GM18502 (cell line): ENCODE measurements around the gene RNF213.
"Not testable (repeated sequence)": the region's sequence is repeated elsewhere in the genome, so short reads cannot be mapped to it uniquely, and the experiment has no call there.

ENCODE experiments used
- ATAC-seq: cut with Tn5 transposase; IDR thresholded peaks from one replicate; pipeline ENCODE4 v1.9.1; 2021; ENCODE audit warnings: mild to moderate bottlenecking; ENCODE audit not compliant: unreplicated experiment, poor library complexity

The RNF213 gene

DNA sequence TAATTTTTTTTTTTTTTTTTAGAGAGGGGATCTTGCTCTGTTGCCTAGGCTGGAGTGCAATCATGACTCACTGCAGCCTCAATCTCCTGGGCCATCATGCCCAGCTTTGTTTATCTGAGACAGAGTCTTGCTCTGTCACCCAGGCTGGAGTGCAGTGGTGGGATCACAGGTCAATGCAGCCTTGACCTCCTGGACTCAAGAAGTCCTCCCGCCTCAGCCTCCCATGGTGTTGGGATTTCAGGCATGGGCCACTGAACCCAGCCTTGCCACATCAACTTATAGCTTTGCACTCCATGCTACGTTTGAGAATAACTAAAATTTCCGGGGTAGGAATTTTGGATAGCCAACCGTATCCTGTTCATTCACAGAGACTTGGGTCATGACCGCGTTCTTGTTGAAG, 30.6 kb downstream of the RNF213 start:
- no peak for ATAC-seq

DNA sequence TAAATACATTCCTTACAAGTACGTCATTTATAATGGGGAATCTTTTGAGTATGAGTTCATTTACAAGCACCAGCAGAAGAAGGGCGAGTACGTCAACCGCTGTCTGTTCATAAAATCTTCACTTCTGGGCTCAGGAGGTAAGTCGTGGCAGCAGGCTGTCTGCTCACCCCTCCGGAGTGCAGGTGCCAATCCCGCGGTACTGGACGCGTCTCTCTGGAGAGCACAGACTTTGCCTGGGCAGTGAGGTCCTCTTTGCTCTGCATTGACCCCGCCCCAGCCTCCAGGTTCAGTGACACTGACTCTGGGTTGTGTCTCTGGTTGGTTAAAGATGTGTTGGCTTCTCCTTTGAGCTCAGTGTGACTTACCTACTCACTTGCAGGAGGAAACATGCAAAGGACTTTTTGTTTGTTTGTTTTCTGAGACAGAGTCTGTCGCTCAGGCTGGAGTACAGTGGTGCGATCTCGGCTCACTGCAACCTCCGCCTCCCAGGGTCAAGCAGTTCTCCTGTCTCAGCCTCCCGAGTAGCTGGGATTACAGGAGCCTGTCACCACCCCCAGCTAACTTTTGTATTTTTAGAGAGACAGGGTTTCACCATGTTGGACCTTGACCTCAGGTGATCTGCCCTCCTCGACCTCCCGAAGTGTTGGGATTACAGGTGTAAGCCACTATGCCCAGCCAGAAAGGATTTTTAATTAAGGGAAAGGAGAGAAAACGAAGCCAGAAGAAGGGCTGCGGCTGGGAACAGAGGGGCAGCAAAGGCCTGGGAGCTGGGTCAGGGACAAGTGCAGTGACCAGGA, 31.2 kb downstream of the RNF213 start:
- no peak for ATAC-seq

DNA sequence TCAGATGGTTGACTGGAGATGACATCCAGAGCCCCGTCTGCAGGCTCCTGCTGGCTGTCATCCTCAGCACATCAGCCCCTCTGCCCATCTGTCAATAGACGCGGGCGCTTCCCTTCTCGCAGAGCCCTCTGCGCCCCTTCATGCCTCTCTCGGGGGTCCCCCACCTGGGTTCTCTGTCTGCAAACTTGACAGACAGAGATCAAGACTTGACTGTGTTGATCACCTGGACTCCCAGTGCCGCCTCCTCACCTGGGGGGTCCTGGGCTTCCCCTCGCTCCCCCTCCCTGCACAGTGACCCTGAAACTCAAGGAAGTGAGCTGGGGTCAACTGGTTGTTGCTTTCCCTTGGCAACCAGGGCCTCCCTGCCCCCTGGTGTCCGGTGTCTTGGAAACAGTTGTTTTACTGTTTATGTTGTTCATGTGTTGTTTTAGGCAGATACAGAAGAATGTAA, 31.9 kb downstream of the RNF213 start:
- ATAC-seq, result no peak

DNA sequence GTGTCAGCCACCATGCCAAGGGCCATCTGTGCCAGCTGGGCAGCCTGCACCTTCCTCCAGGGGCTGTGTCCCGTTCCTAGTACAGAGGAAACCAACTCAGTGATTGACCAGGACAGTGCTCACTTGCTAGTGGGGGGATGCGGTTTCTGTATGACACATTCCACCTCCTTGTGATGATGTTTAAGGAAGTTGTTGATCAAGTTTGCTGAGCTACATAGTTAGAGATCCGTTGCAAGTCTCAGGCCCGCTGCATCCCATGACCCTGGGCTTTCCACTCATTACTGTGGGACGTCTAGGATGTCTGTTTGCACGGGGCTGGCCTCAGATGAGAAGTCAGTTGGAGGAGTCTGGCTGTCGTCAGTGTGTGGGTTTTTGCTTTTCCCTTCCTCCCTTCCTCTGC, 33.6 kb downstream of the RNF213 start:
- ATAC-seq, result no peak

DNA sequence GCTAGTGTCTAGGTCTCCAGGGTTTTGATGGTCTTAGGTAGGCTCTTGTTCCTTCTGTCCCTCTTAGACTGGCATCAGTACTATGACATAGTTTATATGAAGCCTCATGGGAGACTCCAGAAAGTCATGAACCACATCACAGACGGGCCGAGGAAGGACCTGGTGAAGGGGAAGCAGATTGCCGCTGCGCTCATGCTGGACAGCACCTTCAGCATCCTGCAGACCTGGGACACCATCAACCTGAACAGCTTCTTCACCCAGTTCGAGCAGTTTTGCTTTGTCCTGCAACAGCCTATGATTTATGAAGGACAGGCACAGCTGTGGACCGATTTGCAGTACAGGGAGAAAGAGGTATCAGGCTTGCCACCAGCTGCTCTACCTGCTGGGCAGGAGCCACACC, 34.0 kb downstream of the RNF213 start:
- ATAC-seq, result no peak

DNA sequence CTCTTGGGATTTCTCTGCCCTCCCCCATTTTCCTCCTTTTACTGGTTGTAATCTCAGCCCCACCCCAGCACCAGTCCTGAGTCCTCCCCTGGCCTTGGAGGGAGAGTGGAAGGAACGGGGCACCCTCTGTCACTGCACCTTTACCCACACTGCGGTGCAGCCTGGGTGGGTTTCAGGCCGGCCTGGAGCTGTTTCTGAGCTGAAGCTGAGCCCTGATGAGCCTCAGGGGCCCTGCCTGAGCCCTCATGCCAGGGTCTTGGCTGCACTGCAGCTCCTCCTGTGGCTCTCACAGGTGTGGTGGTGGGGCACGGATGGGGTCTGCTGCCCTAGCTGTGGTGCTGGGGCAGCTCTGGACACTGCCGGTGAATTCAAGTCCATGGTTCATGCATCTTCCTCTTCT, 34.5 kb downstream of the RNF213 start:
- no peak for ATAC-seq

DNA sequence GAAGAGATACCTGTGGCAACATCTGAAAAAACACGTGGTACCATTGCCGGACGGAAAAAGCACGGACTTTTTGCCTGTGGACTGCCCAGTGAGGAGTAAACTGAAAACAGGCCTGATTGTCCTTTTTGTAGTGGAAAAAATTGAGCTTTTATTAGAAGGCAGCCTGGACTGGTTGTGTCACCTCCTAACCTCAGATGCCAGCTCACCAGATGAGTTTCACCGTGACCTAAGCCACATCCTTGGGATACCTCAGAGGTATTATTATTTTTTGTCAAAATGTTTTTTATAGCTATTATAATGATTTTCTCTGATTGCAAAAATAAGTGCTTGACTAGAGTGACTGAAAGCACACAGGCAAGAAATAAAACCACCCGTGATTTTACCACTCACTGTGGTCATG, 34.9 kb downstream of the RNF213 start:
- no peak for ATAC-seq

DNA sequence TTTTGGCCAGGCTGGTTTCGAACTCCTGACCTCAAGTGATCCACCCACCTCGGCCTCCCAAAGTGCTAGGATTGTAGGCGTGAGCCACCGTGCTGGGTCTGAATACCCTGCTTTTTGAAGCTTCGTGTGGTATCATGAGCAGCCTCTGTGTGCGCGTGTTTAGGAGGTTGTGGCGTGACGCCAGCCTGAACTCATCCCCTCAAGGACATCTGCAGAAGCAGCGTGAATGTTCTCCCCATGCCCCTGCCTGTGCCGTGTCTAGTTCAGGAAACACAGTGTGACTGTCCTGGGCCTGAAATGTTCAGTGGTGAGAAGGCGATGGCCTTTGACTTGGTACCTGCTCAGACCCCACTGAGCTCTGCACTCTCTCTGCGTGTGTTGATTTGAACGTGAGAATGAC, 35.6 kb downstream of the RNF213 start:
- ATAC-seq, result no peak

DNA sequence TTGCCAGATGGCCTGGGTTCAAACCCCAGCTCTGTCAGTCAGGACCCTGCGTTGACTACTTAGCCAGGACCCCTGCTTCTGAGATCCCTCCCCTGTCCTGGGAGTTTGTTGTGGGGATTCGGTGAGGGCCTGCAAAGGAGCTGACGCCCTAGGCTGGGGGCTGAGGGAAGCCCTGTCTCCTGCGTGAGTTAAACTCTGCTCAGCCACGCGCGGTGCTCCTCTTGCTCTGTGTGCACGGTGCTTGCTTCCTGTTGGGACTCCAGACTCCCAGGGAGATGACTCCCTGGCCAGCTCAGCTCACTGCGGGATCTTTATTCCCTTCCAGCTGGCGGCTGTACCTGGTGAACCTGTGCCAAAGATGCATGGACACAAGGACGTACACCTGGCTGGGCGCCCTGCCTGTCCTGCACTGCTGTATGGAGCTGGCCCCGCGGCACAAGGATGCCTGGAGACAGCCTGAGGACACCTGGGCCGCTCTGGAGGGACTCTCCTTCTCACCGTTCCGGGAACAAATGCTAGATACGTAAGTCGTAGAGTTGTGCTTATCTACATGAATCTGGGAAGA, 37.4 kb downstream of the RNF213 start:
- ATAC-seq, result no peak

DNA sequence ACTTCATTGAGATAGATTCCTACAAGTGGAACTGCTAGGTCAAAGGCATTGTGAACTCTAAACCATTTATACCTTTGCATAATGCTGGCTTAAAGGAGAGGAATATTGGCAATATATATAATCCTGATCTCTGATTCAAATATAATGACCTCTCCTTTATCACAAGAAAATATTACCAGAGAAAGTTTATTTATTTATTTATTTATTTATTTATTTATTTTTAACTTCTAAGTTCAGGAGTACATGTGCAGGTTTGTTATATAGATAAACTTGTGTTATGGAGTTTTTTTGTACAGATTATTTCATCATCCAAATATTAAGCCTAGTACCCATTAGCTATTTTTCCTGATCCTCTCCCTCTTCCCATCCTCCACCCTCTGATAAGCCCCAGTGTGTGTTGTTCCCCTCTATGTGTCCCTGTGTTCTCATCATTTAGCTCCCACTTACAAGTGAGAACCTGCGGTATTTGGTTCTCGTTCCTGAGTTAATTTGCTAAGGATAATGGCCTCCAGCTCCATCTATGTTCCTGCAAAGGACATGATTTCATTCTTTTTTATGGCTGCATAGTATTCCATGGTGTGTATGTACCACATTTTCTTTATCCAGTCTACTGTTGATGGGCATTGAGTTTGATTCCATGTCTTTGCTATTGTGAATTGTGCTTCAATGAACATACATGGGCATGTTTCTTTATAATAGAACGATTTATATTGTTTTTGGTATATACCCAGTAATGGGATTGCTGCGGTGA, 38.9 kb downstream of the RNF213 start:
- ATAC-seq, result not testable (repeated sequence)

DNA sequence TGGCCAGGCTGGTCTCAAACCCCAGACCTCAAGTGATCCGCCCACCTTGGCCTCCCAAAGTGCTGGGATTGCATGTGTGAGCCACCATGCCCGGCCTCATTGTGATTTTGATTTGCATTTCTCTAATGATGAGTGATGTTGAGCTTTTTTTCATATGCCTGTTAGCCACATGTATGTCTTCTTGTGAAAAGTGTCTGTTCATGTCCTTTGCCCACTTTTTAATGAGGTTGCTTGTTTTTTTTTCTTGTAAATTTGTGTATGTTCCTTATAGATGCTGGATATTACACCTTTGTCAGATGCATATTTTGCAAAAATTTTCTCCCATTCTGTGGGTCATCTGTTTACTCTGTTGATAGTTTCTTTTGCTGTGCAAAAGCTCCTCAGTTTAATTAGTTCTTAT, 40.1 kb downstream of the RNF213 start:
- not testable (repeated sequence) for ATAC-seq

DNA sequence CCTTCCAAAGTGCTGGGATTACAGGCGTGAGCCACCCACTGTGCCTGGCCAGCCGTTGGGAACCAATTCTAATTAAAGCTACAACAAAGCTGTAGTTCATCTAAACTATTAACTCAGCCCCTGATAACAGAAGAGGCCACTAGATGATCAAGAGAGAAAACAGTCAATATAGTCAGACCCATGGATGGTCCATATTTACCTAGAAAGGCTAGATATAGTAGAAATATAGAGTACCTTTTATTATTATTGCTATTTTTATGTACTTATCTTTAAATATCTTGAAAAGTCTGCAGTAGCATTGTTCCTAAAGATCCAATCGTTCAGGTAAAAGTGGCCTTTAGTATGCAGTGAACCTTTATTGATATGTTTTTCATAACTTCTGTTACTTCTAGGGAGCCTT, 43.2 kb downstream of the RNF213 start:
- ATAC-seq, result no peak

DNA sequence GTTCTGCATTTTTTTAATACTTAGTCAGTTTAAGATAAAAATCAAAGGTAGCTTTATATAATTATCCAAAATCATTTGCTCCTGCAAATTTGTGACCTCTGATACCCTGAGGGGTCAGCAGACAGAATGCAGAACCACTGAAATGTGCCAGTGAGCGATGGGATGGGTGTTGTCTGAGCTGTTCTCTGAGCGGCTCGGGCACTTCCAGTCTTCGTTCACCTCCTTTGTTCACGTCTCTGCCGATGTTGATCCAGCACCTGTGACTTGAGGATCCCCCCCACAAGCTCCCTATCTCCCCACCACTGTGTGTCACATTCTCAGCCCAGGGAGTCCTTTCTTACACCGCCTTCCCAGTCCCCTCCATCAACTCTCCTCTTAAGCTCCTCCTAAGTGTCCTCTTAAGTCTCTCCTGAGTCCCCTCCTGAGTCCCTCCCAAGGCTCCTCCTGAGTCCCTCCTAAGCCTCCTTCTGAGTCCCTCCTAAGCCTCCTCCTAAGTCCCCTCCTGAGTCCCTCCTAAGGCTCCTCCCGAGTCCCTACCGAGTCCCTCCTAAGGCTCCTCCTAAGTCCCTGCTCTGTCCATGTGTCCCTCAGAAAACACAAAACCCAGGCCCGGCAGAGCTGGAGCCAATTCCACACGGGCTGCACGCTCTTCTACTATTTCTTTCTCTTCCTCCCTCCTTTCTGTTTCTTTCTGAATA, 47.5 kb downstream of the RNF213 start:
- ATAC-seq, result no peak

DNA sequence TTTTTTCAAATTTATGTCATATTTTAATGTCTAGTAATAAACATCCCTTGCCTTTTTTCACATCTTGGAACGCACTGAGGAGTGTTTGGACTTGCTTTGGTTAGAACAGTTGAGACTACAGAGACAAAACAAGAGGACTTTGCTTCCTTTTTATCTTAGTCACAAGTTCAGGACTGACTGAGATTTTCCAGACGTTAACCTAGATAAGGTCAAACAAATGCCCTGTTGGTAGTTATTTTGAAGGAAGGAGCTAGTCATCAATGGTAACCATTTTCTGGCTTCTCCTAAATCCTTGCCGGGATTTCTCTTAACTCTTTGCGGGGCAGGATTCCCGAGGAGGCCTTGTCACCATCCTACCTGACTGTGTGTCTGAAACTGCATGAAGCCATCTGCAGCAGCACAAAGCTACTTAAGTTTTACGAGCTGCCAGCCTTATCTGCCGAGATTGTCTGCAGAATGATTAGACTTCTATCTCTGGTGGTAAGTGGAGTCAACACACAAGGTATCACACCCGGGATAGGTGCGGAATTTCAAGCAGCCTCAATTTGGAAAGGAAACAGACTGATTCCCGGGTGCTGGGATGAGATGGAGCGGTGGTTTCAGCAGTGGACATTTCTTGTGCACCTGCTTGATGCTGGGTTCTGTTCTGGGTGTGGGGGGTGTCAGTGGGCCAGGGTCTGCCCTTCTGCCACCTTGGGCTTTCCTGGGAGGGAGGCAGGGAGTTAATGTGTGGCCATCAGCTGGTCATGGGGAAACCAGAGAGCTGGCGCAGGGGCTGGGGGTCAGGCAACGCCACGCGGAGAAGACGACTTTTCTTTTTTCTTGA, 48.3 kb downstream of the RNF213 start:
- no peak for ATAC-seq

DNA sequence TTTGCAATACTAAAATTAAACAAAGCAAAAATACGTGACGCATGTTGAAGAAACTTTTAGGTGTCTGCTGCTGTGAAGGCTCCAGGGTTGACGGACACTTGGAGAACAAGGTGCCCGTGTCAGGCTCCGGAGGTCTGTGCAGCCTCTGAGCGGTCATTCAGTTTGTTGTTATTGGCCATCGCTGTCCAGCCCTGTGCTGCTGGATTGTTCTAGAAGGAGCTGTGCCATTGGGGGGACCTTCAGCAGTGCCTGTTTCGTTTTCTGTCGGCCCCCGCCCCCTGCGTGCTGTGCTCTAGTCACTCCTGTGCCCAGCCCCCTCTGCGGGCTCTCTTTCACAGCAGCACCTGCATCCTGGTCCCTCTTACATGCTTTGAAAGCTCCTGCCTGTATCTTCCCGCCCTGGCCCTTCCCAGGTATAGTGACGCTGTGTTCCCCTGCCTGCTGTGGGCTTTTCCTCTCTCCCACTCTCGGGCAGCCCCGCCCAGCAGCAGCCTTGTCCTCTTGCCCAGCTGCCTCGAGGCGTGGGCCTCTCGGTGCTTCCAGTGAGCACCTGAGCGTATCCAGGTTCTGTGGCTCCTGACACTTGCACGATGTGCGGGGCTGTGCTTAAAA, 50.7 kb downstream of the RNF213 start:
- ATAC-seq, result no peak

DNA sequence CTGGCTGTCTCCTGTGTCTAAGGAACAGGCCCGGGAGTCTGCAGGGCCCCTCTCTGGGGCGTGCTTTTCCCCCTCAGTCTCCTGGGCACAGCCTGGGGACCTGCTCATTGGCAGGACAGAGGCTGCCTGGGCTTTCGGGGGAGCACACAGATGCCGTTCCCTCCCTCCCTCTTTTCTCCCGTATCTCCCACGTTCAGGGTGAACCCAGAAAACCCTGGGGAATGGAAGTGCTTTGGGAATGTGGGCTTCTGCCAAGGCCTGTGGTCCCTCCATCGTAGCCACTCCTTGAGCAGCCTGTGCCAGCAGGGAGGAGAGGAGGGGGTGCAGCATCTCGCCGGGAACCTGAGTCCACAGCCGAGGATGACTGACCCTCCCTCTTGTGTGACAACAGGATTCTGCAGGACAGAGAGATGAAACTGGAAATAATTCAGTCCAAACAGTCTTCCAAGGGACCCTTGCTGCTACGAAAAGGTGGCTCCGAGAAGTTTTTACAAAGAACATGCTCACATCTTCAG, 52.0 kb downstream of the RNF213 start:
- ATAC-seq, result no peak

DNA sequence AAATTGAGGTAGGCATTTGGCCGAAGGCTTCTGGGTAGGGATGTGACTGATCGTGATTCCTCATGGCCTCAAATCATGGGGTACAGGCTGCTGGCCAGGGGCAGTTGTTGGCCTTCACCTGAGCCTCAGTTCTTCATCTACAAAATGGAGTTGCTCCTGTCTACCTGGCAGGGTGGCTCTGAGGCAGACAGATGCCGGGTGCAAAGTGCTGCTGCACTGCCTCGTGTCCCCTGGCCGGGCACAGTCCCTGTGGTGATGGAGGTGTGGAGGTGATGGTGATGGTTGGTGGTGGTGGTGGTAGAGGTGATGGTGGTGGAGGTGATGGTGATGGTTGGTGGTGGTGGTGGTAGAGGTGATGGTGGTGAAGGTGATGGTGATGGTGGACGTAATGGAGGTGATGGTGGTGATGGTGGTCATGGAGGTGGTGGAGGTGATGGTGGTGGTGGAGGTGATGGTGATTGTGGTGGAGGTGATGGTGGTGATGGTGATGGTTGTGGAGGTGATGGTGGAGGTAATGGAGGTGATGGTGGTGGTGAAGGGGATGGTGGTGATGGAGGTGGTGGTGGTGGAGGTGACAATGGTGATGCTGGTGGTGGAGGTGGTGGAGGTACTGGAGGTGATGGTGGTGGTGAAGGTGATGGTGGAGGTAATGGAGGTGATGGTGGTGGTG, 52.6 kb downstream of the RNF213 start:
- ATAC-seq, result no peak

DNA sequence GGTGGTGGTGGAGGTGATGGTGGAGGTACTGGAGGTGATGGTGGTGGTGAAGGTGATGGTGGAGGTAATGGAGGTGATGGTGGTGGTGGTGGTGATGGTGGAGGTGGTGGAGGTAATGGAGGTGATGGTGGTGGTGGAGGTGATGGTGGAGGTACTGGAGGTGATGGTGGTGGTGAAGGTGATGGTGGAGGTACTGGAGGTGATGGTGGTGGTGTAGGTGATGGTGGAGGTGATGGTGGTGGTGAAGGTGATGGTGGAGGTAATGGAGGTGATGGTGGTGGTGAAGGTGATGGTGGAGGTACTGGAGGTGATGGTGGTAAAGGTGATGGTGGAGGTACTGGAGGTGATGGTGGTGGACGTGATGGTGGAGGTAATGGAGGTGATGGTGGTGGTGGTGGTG, 53.3 kb downstream of the RNF213 start:
- ATAC-seq, result not testable (repeated sequence)
